Keratinocyte (primary cell): ENCODE data around the gene EPB41L2. TPM values are rescaled to one million over a fixed set of nuclear protein-coding genes. Genes with fewer than 3 reads are reported as not detected.

Source experiments
- DNase-seq: peaks from one replicate; pipeline ENCODE4 v3.0.0-alpha.2; 2011; ENCODE audit warnings: low read depth, missing footprints, low spot score
- FAIRE-seq: peaks from 2 replicates; lab custom pipeline; 2011; peaks lifted over from hg19 to GRCh38; lab: Jason Lieb, UNC
- H2AFZ ChIP-seq: 2 replicates; pipeline ENCODE4 v1.6.0; 2012; ENCODE audit warnings: low read length, control low read depth, inconsistent platforms; ENCODE audit not compliant: control insufficient read depth
- H3K27ac ChIP-seq: 2 replicates; pipeline ENCODE4 v1.5.1; 2011; ENCODE audit warnings: low read length; ENCODE audit not compliant: control insufficient read depth, insufficient read depth
- H3K27me3 ChIP-seq: 3 replicates; pipeline ENCODE4 v1.6.0; 2011; ENCODE audit warnings: low read length; ENCODE audit not compliant: control insufficient read depth, insufficient read depth; ENCODE audit errors: extremely low read depth
- H3K36me3 ChIP-seq, 2 experiments: 2 replicates in 1 of 2; 3 replicates in 1 of 2; pipeline ENCODE4 v1.5.1; 2011; ENCODE audit warnings: low read length in 2 of 2, mild to moderate bottlenecking in 1 of 2; ENCODE audit not compliant: control insufficient read depth in 2 of 2, insufficient read depth in 2 of 2; ENCODE audit errors: extremely low read depth in 1 of 2
- H3K4me1 ChIP-seq: 3 replicates; pipeline ENCODE4 v1.5.1; 2011; ENCODE audit warnings: low read length; ENCODE audit not compliant: control insufficient read depth, insufficient read depth; ENCODE audit errors: extremely low read depth
- H3K4me2 ChIP-seq: 3 replicates; pipeline ENCODE4 v1.6.0; 2011; ENCODE audit warnings: low read depth, low read length; ENCODE audit not compliant: control insufficient read depth, insufficient read depth; ENCODE audit errors: extremely low read depth
- H3K4me3 ChIP-seq, 3 experiments: fragments of 200-600 bp in 1 of 3; sonication (generic) in 1 of 3; 2 replicates in 2 of 3; 3 replicates in 1 of 3; pipeline ENCODE4 v1.5.1; 2011 to 2016; ENCODE audit warnings: low read length in 3 of 3, mild to moderate bottlenecking in 3 of 3, control low read depth in 2 of 3, inconsistent platforms in 1 of 3, low read depth in 1 of 3, mixed read lengths in 1 of 3, mixed run types in 1 of 3, moderate library complexity in 1 of 3; ENCODE audit not compliant: control insufficient read depth in 2 of 3, insufficient read depth in 2 of 3; ENCODE audit errors: extremely low read depth in 1 of 3
- H3K79me2 ChIP-seq: 2 replicates; pipeline ENCODE4 v1.6.0; 2012; ENCODE audit warnings: low read length; ENCODE audit not compliant: control insufficient read depth, insufficient read depth
- H3K9ac ChIP-seq: 3 replicates; pipeline ENCODE4 v1.6.0; 2011; ENCODE audit warnings: low read length; ENCODE audit not compliant: control insufficient read depth, insufficient read depth; ENCODE audit errors: extremely low read depth
- H3K9me1 ChIP-seq: 3 replicates; pipeline ENCODE4 v1.6.0; 2011; ENCODE audit warnings: low read length; ENCODE audit not compliant: control insufficient read depth, insufficient read depth; ENCODE audit errors: extremely low read depth
- H3K9me3 ChIP-seq: 2 replicates; pipeline ENCODE4 v1.5.1; 2012; ENCODE audit warnings: low read depth, low read length; ENCODE audit not compliant: control insufficient read depth
- H4K20me1 ChIP-seq: 3 replicates; pipeline ENCODE4 v1.6.0; 2011; ENCODE audit warnings: low read length; ENCODE audit not compliant: control insufficient read depth, insufficient read depth; ENCODE audit errors: extremely low read depth
- EZH2 ChIP-seq: IDR thresholded peaks from one replicate; pipeline ENCODE4 v1.6.1; 2012; ENCODE audit warnings: inconsistent platforms, mild to moderate bottlenecking, low read length, moderate library complexity
- dilution Hi-C: fragments of 300-500 bp; cut with MboI; formaldehyde crosslinking; loops from one replicate; pipeline ENCODE4 v1.7.0; 2020; ENCODE audit warnings: low sequenced_read_pairs; ENCODE audit not compliant: extremely low pct_ligation_motif_present
- polyA plus RNA-seq, 5 experiments: library from polyadenylated mRNA; depleted of rRNA in 3 of 5; stranded (reverse) in 3 of 5; stranded (forward) in 1 of 5; unstranded in 1 of 5; fragments of >200 nt; gene quantifications; 1 replicate in 1 of 5; 2 replicates in 3 of 5; 3 replicates in 1 of 5; pipeline versions ENCODE4 v1.2.1 to v1.2.3, GENCODE V29; 2011 to 2012; ENCODE audit warnings: missing spikeins in 2 of 5, low read depth in 1 of 5, low replicate concordance in 1 of 5
- TF ChIP-seq, protein P1 (sequence below), 3 experiments: IDR thresholded peaks in 1 of 3; conservative IDR thresholded peaks in 1 of 3; optimal IDR thresholded peaks in 1 of 3; 2 replicates in 2 of 3; 3 replicates in 1 of 3; pipeline versions ENCODE3 to v1.5.1; 2011; ENCODE audit warnings: low read length in 3 of 3, mild to moderate bottlenecking in 3 of 3, moderate library complexity in 2 of 3, control low read depth in 1 of 3, inconsistent platforms in 1 of 3; ENCODE audit not compliant: insufficient read depth in 2 of 3; ENCODE audit errors: extremely low read depth in 1 of 3

EPB41L2 gene
- polyA plus RNA-seq, 1 donor (not counting 4 experiments of a cell fraction or from before 2014, with no cell fraction given): 22.0 TPM

DNA sequence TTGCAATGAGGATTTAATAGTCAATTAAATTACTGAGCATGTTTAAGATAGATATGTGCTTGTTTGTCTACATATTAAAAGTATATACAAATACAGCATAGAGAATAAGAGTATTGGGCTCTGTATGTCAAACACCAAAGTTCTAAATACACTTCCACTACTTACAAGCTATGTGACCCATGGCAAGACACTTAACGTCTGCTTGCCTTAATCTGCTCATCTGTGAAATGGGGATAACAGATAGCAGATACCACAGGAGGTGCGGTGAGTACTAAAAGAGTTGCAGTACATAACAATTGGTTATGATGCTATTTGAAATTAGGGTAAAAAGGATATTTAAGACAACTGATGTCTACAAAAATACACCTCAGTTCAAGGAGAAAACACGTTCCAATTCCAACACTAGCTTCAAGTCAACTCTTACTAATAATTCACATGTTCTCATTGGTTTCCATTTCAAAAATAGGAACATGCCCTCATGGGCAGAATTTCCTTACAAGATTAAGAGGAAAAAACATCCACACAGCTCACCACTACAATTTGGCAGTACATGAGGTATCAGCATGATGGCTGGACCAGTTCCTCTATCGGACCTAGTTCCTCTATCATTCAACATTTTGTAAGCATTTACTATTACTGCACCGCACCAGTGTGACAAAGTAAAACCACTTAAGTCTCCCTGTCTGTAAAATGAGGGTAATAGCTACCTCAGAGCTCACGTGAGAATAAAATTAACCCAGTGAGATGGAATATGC is 134.7 kb downstream of the EPB41L2 start:
- Histone ChIP-seq H3K27me3 (no peaks in the 10 kb centered on the region), H4K20me1 (no peaks in the 10 kb centered on the region), H3K4me3 (no peak overlapping the region), H3K36me3 (no peaks in the 10 kb centered on the region), H3K9me1 (no peaks in the 10 kb centered on the region), H3K4me1 (no peaks in the 10 kb centered on the region), H3K27ac (no peak overlapping the region), H3K9me3 (no peaks in the 10 kb centered on the region), H3K9ac (no peak overlapping the region), H3K79me2 (no peaks in the 10 kb centered on the region), H3K4me2 (no peak overlapping the region), H2AFZ (no peak overlapping the region)
- TF ChIP-seq EZH2: no peak
- TF ChIP-seq, protein P1, sequence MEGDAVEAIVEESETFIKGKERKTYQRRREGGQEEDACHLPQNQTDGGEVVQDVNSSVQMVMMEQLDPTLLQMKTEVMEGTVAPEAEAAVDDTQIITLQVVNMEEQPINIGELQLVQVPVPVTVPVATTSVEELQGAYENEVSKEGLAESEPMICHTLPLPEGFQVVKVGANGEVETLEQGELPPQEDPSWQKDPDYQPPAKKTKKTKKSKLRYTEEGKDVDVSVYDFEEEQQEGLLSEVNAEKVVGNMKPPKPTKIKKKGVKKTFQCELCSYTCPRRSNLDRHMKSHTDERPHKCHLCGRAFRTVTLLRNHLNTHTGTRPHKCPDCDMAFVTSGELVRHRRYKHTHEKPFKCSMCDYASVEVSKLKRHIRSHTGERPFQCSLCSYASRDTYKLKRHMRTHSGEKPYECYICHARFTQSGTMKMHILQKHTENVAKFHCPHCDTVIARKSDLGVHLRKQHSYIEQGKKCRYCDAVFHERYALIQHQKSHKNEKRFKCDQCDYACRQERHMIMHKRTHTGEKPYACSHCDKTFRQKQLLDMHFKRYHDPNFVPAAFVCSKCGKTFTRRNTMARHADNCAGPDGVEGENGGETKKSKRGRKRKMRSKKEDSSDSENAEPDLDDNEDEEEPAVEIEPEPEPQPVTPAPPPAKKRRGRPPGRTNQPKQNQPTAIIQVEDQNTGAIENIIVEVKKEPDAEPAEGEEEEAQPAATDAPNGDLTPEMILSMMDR (optimal IDR thresholded peaks at IDR 0.05 in 1 of 3, IDR thresholded peaks at IDR 0.05 in 1 of 3, conservative IDR thresholded peaks at IDR 0.05 in 1 of 3; ENCODE audit: extremely low read depth in 1 of 3, insufficient read depth in 2 of 3, low read length in 3 of 3): no peak
- dilution Hi-C loops: no loop called here
- no peak for DNase-seq
- no peak for FAIRE-seq

DNA sequence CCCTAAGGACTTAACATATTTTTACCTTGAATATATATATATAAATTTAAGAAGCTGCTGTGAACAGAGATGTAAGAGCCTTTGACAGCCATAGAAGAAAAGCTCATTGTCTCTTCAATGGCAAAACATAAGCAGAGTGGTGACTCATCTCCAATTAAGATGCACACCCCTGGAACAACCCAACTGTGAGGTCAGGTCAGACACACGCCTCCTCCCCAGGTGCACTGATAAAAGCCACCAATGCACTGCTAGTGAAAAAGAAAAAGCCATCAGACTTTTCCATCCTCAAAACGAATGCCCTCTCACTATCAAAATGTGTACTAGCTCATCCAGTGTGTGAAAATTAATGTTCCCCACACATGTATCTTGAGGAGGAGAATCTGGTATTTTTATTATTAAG is 135.7 kb downstream of the EPB41L2 start:
- no peaks in the 10 kb centered on the region for H3K9me1 ChIP-seq
- H3K9ac ChIP-seq: no peak overlapping the region
- no peak overlapping the region for H2AFZ ChIP-seq
- no peaks in the 10 kb centered on the region for H3K79me2 ChIP-seq
- dilution Hi-C loops: no loop called here
- H3K27me3 ChIP-seq: no peaks in the 10 kb centered on the region
- H3K4me1 ChIP-seq: no peaks in the 10 kb centered on the region
- H3K4me3 ChIP-seq: no peak overlapping the region
- TF ChIP-seq, protein P1 (optimal IDR thresholded peaks at IDR 0.05 in 1 of 3, IDR thresholded peaks at IDR 0.05 in 1 of 3, conservative IDR thresholded peaks at IDR 0.05 in 1 of 3; ENCODE audit: extremely low read depth in 1 of 3, insufficient read depth in 2 of 3, low read length in 3 of 3): no peak
- no peak for TF ChIP-seq EZH2
- H3K36me3 ChIP-seq: no peaks in the 10 kb centered on the region
- DNase-seq (no peak), FAIRE-seq (peak; percentile 23)
- no peaks in the 10 kb centered on the region for H3K9me3 ChIP-seq
- H3K27ac ChIP-seq: no peak overlapping the region
- H4K20me1 ChIP-seq: no peaks in the 10 kb centered on the region
- no peak overlapping the region for H3K4me2 ChIP-seq
